ENCODE results near the gene LSM4.

LSM4 gene

DNA sequence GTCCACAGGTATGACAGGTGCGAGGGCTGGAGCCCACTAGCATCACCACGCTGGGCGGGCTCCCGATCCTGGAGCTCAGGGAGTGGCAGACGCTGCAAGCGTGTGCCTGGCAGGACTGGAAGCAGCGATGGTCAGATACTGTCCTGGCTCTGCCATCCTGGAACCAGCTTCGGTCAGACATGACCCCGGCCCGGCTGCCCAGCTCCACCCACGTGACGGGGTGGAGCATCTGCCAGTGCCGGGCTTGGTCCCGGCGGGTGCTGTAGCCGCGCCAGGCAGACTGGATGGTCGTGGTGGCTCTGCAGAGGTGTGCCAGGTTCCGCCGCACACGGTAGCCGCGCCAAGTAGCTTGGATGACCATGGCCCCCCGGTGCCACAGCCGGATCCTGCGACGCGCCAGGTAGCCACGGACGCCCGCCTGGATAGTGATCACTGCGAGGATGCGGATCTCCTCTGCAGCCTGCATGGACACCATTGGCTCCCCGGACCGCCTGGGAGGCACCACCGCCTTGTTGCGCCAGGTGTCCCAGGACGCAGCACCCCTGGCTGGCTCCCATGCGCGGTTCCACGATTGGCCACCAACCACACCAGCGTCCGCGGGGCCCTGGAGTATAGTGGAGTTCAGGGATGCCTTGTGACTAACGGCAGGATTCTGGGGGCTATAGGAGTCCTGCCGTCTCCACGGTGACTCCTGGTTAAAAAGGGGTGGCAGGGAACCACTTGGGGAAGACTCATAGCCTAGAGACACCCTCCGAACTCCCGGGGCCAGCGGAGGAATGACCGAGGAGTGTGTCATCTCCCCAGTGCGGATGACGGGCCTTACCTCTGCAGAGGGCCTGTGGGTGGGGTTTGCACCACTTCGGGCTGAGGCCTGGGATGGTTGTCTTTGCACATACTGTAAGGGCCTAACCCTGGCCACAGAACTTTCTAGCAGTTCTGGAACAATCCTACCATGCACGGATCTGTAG, 65.1 kb downstream of the LSM4 start:
- in situ Hi-C loops (cut with MboI; ENCODE audit: low sequenced_read_pairs) = no loop called here

Measured in HL-60/S4 treated with retinoic acid at 250 ng/mL for 4 days and 3 days (cell line).